ENCODE results near the gene OTOP2.

DNA sequence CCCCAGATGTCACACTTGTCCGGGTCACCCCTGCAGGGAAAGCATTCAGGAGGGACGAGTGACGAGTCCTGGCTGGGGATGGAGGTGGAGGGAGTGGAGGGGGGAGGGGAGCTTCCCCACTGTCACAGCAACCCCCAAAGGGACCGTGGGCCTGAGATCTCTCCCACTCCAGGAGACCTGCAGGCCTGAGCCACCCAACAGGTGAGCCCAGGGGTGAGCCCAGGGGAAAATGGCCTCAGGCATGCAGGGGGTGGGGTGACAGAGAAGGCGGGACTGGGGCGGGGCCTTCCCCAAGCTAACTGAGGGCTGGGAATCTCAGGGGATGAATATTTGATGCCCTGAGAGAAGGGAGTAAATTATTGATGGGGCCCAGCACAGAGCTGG, 3.4 kb upstream of the OTOP2 start:
- TF ChIP-seq POLR2AphosphoS5 (IDR thresholded peaks at IDR 0.05; ENCODE audit: borderline replicate concordance, low read depth, low read length) (no peak), EZH2 (IDR thresholded peaks at IDR 0.05) (no peak)
